COR-L47 (cell line): Measurements from ENCODE around the gene ZNF629.
A peak's percentile ranks its signal among the peaks of the same experiment; 100 is the strongest.

Experiments
- DNase-seq: peaks from one replicate; lab custom pipeline; 2025; lab: John Stamatoyannopoulos, UW

The ZNF629 gene

GRCh38 chr16:30767767-30768465 is 19.1 kb downstream of the ZNF629 start:
- DNase-seq: no peak

- DNase-seq: no peak
These were observed 20.1 kb downstream of the ZNF629 start for GRCh38 chr16:30766933-30767284.

- DNase-seq: no peak
These were observed 20.6 kb downstream of the ZNF629 start for GRCh38 chr16:30766206-30766932.

GRCh38 chr16:30764816-30765465 is 22.1 kb downstream of the ZNF629 start:
- DNase-seq: no peak

- DNase-seq: no peak
These were observed 22.9 kb downstream of the ZNF629 start for GRCh38 chr16:30764086-30764485.

GRCh38 chr16:30762991-30763725 is 23.8 kb downstream of the ZNF629 start:
- no peak for DNase-seq

GRCh38 chr16:30761928-30762902 is 24.8 kb downstream of the ZNF629 start, which contains the start of the genes CFAP119 and RNF40:
Gene CFAP119, minus strand, starts transcription at chr16:30762062. Its CDS starts 314 bp downstream, at chr16:30761748.
Gene RNF40, plus strand, starts transcription at chr16:30762322. Its CDS starts 224 bp downstream, at chr16:30762546.
- DNase-seq: peak; percentile 97

- DNase-seq: peak; percentile 42
These were observed 25.5 kb downstream of the ZNF629 start for GRCh38 chr16:30761427-30761927.

GRCh38 chr16:30760577-30761426 is 26.2 kb downstream of the ZNF629 start:
- no peak for DNase-seq

- no peak for DNase-seq
These were observed 26.9 kb downstream of the ZNF629 start for GRCh38 chr16:30760001-30760559.

- no peak for DNase-seq
These were observed 28.0 kb downstream of the ZNF629 start for GRCh38 chr16:30758988-30759491.

GRCh38 chr16:30757316-30757715 is 29.7 kb downstream of the ZNF629 start:
- no peak for DNase-seq

- DNase-seq: no peak
These were observed 30.3 kb downstream of the ZNF629 start for GRCh38 chr16:30756781-30757100.

GRCh38 chr16:30755955-30756780 is 30.8 kb downstream of the ZNF629 start:
- DNase-seq: no peak

- DNase-seq: no peak
These were observed 33.4 kb downstream of the ZNF629 start for GRCh38 chr16:30753596-30753995.

- no peak for DNase-seq
These were observed 36.0 kb downstream of the ZNF629 start for GRCh38 chr16:30750876-30751465.

GRCh38 chr16:30750201-30750600 is 36.8 kb downstream of the ZNF629 start:
- DNase-seq: no peak
